Heart left ventricle (tissue), 16 donors: ENCODE results near the gene ABCD4. TPM values are rescaled to one million over a fixed set of nuclear protein-coding genes. Genes with fewer than 3 reads are reported as not detected.

ENCODE experiments used
- ATAC-seq, 4 donors: fragments of 200-7000 bp; cut with Tn5 transposase; one replicate each; pipeline ENCODE4 v1.9.1; 2020 to 2022; ENCODE audit warnings: moderate library complexity in 4 of 4, mild to moderate bottlenecking in 3 of 4, moderate number of reproducible peaks in 1 of 4
- DNase-seq, 5 donors: peaks; one replicate each; pipeline ENCODE4 v3.0.0-alpha.2; 2020
- H3K27ac ChIP-seq, 12 donors: fragments of 200-600 bp; sonication (generic) in 4 of 12; one replicate each; pipeline versions ENCODE4 v1.5.0 to v1.8.0; 2016 to 2022; ENCODE audit warnings: mild to moderate bottlenecking in 2 of 12
- H3K27me3 ChIP-seq, 9 donors: fragments of 200-600 bp; sonication (generic) in 2 of 9; one replicate each; pipeline versions ENCODE4 v1.5.1 to v1.8.0; 2016 to 2022; ENCODE audit warnings: mild to moderate bottlenecking in 3 of 9
- H3K36me3 ChIP-seq, 9 donors: fragments of 200-600 bp; sonication (generic) in 2 of 9; one replicate each; pipeline versions ENCODE4 v1.5.0 to v1.8.0; 2018 to 2022; ENCODE audit warnings: mild to moderate bottlenecking in 2 of 9
- H3K4me1 ChIP-seq, 12 donors: fragments of 200-600 bp; sonication (generic) in 4 of 12; one replicate each; pipeline versions ENCODE4 v1.5.0 to v1.8.0; 2016 to 2022; ENCODE audit warnings: mild to moderate bottlenecking in 3 of 12
- H3K4me3 ChIP-seq, 12 donors: fragments of 200-600 bp; sonication (generic) in 4 of 12; one replicate each; pipeline versions ENCODE4 v1.5.0 to v1.8.0; 2017 to 2022; ENCODE audit warnings: mild to moderate bottlenecking in 9 of 12, moderate library complexity in 4 of 12
- H3K9me3 ChIP-seq, 12 donors: fragments of 200-600 bp; sonication (generic) in 4 of 12; one replicate each; pipeline versions ENCODE4 v1.5.0 to v1.8.0; 2016 to 2022; ENCODE audit warnings: mild to moderate bottlenecking in 1 of 12
- POLR2A ChIP-seq, 2 donors: fragments of 450-650 bp; IDR thresholded peaks; one replicate each; pipeline ENCODE4 v1.6.1; 2017; ENCODE audit warnings: antibody characterized with exemption in 2 of 2, mild to moderate bottlenecking in 2 of 2, moderate library complexity in 2 of 2
- WGBS, 4 donors: extraction: QIAGEN DNeasy Blood & Tissue Kit in 2 of 4; methylation state at CpG; one replicate each; pipeline versions ENCODE4 v1.1.5 to v1.1.7; 2013 to 2018; 5-methylcytosine and 5-hydroxymethylcytosine counted together
- intact Hi-C, 10 donors: fragments of 100-400 bp; cut with DNase I; formaldehyde crosslinking; loops; one replicate each; pipeline versions ENCODE4 v1.11.1 to v1.14.2; 2022
- polyA plus RNA-seq, 2 donors: library from polyadenylated mRNA; stranded (reverse); fragments of 200-250 nt; gene quantifications; one replicate each; pipeline ENCODE4 v1.2.3, GENCODE V29; 2013
- total RNA-seq, 9 donors: library from RNA; depleted of rRNA in 2 of 9; stranded (reverse); fragments of >200 nt in 2 of 9; fragmentation: NEBNext Ultra II Directional in 3 of 9; extraction: Animal tissue kit (Norgen Biotek cat#: 25700) in 3 of 9; gene quantifications; one replicate each; pipeline versions ENCODE4 v1.1.0 to v1.2.4, GENCODE V29; 2016 to 2023
- TF ChIP-seq, protein P1 (sequence below), 12 donors: fragments of 200-600 bp; sonication (generic) in 4 of 12; IDR thresholded peaks; one replicate each; pipeline versions ENCODE4 v1.5.0 to v1.8.0; 2018 to 2022; ENCODE audit warnings: antibody characterized with exemption in 12 of 12, mild to moderate bottlenecking in 5 of 12
- donor health status: ischemic (EF 13 %, LVEDD 7.1; RV severe dilation, severe dysfunction).
- donor health status: healthy with polysubstance abuse.
- donor health status: DM: no; HTN: yes; CAD: no.
- donor health status: DM: no; HTN: no; CAD: no.
- donor health status: ischemic (EF 25% LVEDD 6.9; RV normal size, moderate dysfunction).
- donor health status: ischemic (EF 25% LVEDD 5.7; RV mildly dilated, moderate dysfunction).
- donor health status: healthy.
- donor health status: DM: yes; HTN: yes; CAD: no.
- donor health status: ischemic (EF 35%, LVEDD 5.7; RV mildly dilated, moderate dysfunction).
- donor health status: nonischemic (EF 11% LVEDD 7.7; RV severe dilation, severe dysfunction).
- donor health status: DM: yes; HTN: yes; CAD: no.
- donor health status: PGD.
- donor health status: ischemic (EF 29% LVEDD 5.4; RV normal size, mild dysfunction).
- donor health status: nonischemic (EF 23%, LVEDD 6.1; RV moderate dilation, normal function).

ABCD4 gene
- total and polyA plus RNA-seq, 11 donors = 11.2 to 42.9 (median 22.3) TPM

- no peak for TF ChIP-seq POLR2A (IDR thresholded peaks at IDR 0.05)
- TF ChIP-seq, protein P1, sequence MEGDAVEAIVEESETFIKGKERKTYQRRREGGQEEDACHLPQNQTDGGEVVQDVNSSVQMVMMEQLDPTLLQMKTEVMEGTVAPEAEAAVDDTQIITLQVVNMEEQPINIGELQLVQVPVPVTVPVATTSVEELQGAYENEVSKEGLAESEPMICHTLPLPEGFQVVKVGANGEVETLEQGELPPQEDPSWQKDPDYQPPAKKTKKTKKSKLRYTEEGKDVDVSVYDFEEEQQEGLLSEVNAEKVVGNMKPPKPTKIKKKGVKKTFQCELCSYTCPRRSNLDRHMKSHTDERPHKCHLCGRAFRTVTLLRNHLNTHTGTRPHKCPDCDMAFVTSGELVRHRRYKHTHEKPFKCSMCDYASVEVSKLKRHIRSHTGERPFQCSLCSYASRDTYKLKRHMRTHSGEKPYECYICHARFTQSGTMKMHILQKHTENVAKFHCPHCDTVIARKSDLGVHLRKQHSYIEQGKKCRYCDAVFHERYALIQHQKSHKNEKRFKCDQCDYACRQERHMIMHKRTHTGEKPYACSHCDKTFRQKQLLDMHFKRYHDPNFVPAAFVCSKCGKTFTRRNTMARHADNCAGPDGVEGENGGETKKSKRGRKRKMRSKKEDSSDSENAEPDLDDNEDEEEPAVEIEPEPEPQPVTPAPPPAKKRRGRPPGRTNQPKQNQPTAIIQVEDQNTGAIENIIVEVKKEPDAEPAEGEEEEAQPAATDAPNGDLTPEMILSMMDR (IDR thresholded peaks at IDR 0.05) = no peak
- ATAC-seq (no peak), DNase-seq (no peak)
- Histone ChIP-seq H3K27ac (no peak overlapping the region), H3K36me3 (no peaks in the 10 kb centered on the region), H3K4me3 (no peak overlapping the region), H3K27me3 (peaks cover 0 to 7% (median 0%) of the 10 kb centered on the region in 9 donors), H3K9me3 (no peaks in the 10 kb centered on the region), H3K4me1 (peaks cover 0 to 5% (median 0%) of the 10 kb centered on the region in 12 donors)
- 65 to 75% (median 71%) methylated on average over 5 of the region's 5 CpGs for WGBS, 4 donors
- intact Hi-C loops = no loop called here
These were observed 10.9 kb upstream of the ABCD4 start for GRCh38 chr14:74313601-74314000.

DNA sequence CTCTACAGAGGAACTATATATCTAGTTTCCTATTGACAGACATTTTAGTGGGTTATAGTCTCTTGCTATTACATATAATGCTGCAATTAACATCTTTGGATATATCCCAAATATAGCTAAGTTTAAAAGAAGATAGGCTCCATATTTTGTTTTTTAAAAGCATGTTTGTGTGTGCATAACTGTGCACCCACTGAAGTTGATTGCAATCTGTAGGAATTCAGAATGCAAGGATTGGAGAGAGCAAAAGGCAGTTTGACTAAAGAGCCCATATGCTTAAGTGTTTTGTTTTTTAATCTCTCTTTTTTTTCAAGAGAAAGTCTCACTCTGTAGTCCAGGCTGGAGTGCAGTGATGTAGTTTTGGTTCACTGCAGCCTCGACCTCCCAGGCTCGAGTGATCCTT lies 9.4 kb upstream of the ABCD4 start:
- Histone ChIP-seq H3K36me3 (no peaks in the 10 kb centered on the region), H3K9me3 (no peaks in the 10 kb centered on the region), H3K4me1 (peaks cover 0 to 5% (median 0%) of the 10 kb centered on the region in 12 donors), H3K4me3 (no peak overlapping the region), H3K27ac (no peak overlapping the region), H3K27me3 (no peaks in the 10 kb centered on the region)
- WGBS, 4 donors = 79 to 90% (median 82%) methylated on average over 2 of the region's 2 CpGs
- TF ChIP-seq, protein P1 (IDR thresholded peaks at IDR 0.05) = no peak
- TF ChIP-seq POLR2A (IDR thresholded peaks at IDR 0.05) = no peak
- no peak for DNase-seq
- ATAC-seq = no peak
- intact Hi-C loops = no loop called here

- Histone ChIP-seq H3K27ac (no peak overlapping the region), H3K4me1 (peaks cover 0 to 5% (median 0%) of the 10 kb centered on the region in 12 donors), H3K4me3 (no peak overlapping the region), H3K36me3 (no peaks in the 10 kb centered on the region), H3K9me3 (no peaks in the 10 kb centered on the region), H3K27me3 (no peaks in the 10 kb centered on the region)
- ATAC-seq (no peak), DNase-seq (no peak)
- no peak for TF ChIP-seq POLR2A (IDR thresholded peaks at IDR 0.05)
- TF ChIP-seq, protein P1 (IDR thresholded peaks at IDR 0.05) = no peak
- 84 to 89% (median 87%) methylated on average over 8 of the region's 8 CpGs for WGBS, 4 donors
- intact Hi-C loops = no loop called here
These were observed 6.6 kb upstream of the ABCD4 start for GRCh38 chr14:74309125-74310022.

DNA sequence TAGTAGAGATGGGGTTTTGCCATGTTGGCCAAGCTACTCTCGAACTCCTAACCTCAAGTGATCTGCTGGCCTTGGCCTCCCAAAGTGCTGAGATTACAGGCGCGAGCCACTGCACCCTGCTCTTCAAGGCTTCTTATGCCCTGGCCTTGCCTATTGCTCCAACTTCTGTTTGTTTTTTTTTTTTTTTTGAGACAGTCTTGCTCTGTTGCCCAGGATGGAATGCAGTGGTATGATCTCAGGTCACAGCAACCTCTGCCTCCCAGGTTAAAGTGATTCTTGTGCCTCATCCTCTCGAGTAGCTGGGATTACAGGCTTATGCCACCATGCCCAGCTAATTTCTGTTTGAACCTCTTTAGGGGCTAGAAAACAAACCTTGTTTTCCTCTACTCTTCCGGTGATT lies 6.0 kb upstream of the ABCD4 start:
- peaks cover 0 to 7% (median 0%) of the 10 kb centered on the region in 12 donors for H3K4me1 ChIP-seq
- H3K4me3 ChIP-seq = no peak overlapping the region
- ATAC-seq (no peak), DNase-seq (no peak)
- no peaks in the 10 kb centered on the region for H3K27me3 ChIP-seq
- no peaks in the 10 kb centered on the region for H3K36me3 ChIP-seq
- H3K27ac ChIP-seq = no peak overlapping the region
- intact Hi-C loops = no loop called here
- 83 to 89% (median 86%) methylated on average over 5 of the region's 5 CpGs for WGBS, 4 donors
- H3K9me3 ChIP-seq = no peaks in the 10 kb centered on the region
- no peak for TF ChIP-seq POLR2A (IDR thresholded peaks at IDR 0.05)
- TF ChIP-seq, protein P1 (IDR thresholded peaks at IDR 0.05) = no peak
